Spleen (tissue), 11 donors: ENCODE measurements around the gene MAPKBP1. TPM values are rescaled to one million over a fixed set of nuclear protein-coding genes. Genes with fewer than 3 reads are reported as not detected.

ENCODE experiments used
- DNase-seq: peaks from one replicate; pipeline ENCODE4 v3.0.0-alpha.2; 2020
- H3K27ac ChIP-seq, 8 donors: fragments of 200-600 bp; sonication (generic) in 7 of 8; 1 replicate in 4 of 8; 2 replicates in 4 of 8; pipeline versions ENCODE4 v1.5.0 to v1.8.0; 2016 to 2021; ENCODE audit warnings: inconsistent platforms in 4 of 8, mild to moderate bottlenecking in 4 of 8, moderate library complexity in 1 of 8
- H3K27me3 ChIP-seq, 7 donors: fragments of 200-600 bp; sonication (generic) in 6 of 7; replicated peaks in 1 of 7; 1 replicate in 4 of 7; 2 replicates in 3 of 7; pipeline versions ENCODE4 v1.5.0 to v1.8.0; 2016 to 2021; ENCODE audit warnings: inconsistent platforms in 3 of 7, mild to moderate bottlenecking in 1 of 7
- H3K36me3 ChIP-seq, 6 donors: fragments of 200-600 bp; sonication (generic) in 5 of 6; 1 replicate in 4 of 6; 2 replicates in 2 of 6; pipeline versions ENCODE4 v1.5.0 to v1.8.0; 2016 to 2021; ENCODE audit warnings: inconsistent platforms in 2 of 6
- H3K4me1 ChIP-seq, 6 donors: fragments of 200-600 bp; sonication (generic) in 5 of 6; 1 replicate in 3 of 6; 2 replicates in 3 of 6; pipeline versions ENCODE4 v1.5.0 to v1.8.0; 2016 to 2021; ENCODE audit warnings: inconsistent platforms in 3 of 6
- H3K4me3 ChIP-seq, 8 donors: fragments of 200-600 bp; sonication (generic) in 7 of 8; 1 replicate in 4 of 8; 2 replicates in 4 of 8; pipeline versions ENCODE4 v1.5.0 to v1.8.0; 2016 to 2021; ENCODE audit warnings: inconsistent platforms in 4 of 8, mild to moderate bottlenecking in 4 of 8, moderate library complexity in 2 of 8
- H3K9me3 ChIP-seq, 8 donors: fragments of 200-600 bp; sonication (generic) in 7 of 8; 1 replicate in 4 of 8; 2 replicates in 4 of 8; pipeline versions ENCODE4 v1.5.0 to v1.8.0; 2016 to 2021; ENCODE audit warnings: inconsistent platforms in 4 of 8
- CTCF ChIP-seq, 11 experiments: fragments of 200-600 bp in 7 of 11; fragments of 450-650 bp in 4 of 11; sonication (generic) in 4 of 11; IDR thresholded peaks in 8 of 11; conservative IDR thresholded peaks in 3 of 11; 1 replicate in 7 of 11; 2 replicates in 4 of 11; pipeline versions ENCODE4 v1.4.0 to v1.8.0; 2016 to 2021; ENCODE audit warnings: antibody characterized with exemption in 11 of 11, inconsistent platforms in 4 of 11, mild to moderate bottlenecking in 1 of 11
- POLR2A ChIP-seq, 3 donors: fragments of 450-650 bp; IDR thresholded peaks; one replicate each; pipeline ENCODE4 v1.5.1; 2017; ENCODE audit warnings: antibody characterized with exemption in 3 of 3, mild to moderate bottlenecking in 1 of 3
- POLR2AphosphoS5 ChIP-seq, 3 donors: sonication (generic); formaldehyde crosslinking; IDR thresholded peaks; one replicate each; pipeline ENCODE4 v1.5.1; 2017; ENCODE audit warnings: antibody characterized with exemption in 3 of 3
- WGBS, 5 donors: extraction: QIAGEN DNeasy Blood & Tissue Kit in 3 of 5; methylation state at CpG; one replicate each; pipeline versions ENCODE4 v1.1.5 to v1.1.7; 2013 to 2018; 5-methylcytosine and 5-hydroxymethylcytosine counted together
- intact Hi-C: fragments of 100-400 bp; cut with DNase I; formaldehyde crosslinking; loops from one replicate; pipeline ENCODE4 v1.15.0; 2023; ENCODE audit warnings: low total_unique reads
- polyA plus RNA-seq, 3 donors: library from polyadenylated mRNA; stranded (reverse); fragments of 200-250 nt; gene quantifications; one replicate each; pipeline ENCODE4 v1.2.1, GENCODE V29; 2013
- total RNA-seq, 7 donors: library from RNA; depleted of rRNA in 3 of 7; stranded (reverse); fragments of >200 nt in 3 of 7; fragmentation: NEBNext Ultra II Directional in 4 of 7; extraction: Animal tissue kit (Norgen Biotek cat#: 25700) in 4 of 7; gene quantifications; one replicate each; pipeline versions ENCODE4 v1.1.0 to v1.2.1, GENCODE V29; 2016 to 2021
- donor health status: healthy with polysubstance abuse.
- donor health status: DM: no; HTN: no; CAD: no; lungs with moderate emphysema.
- donor health status: DM: no; HTN: no; CAD: no.
- donor health status: Bipolar disorder and iron deficiency.
- donor health status: healthy.
- donor health status: DM: no; HTN: no; CAD: no.
- donor health status: DM: yes; HTN: yes; CAD: no.

Gene MAPKBP1
- total and polyA plus RNA-seq, 10 donors, result 2.4 to 44.5 (median 26.0) TPM

DNA sequence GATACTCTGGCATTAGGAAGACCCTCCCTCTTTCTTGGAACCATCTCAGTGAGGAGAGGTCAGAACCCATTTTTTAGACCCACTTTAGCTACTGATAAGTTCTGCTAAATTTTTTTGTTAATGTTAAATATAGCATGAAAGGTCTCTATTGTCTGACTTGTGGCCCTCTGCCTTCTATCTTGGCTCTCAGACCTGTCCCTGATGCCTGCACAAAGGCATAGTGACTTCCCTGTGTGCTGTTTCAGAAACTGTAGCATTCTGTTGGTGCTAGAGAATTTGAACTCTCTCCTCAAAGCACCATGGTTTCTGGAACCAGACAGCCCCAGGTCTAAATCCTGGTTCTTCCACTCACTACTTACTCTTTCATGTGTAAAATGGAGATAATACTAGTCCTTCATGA lies 15.4 kb downstream of the MAPKBP1 start:
- DNase-seq, result no peak
- H3K9me3 ChIP-seq, result no peaks in the 10 kb centered on the region
- no peak overlapping the region for H3K4me3 ChIP-seq
- intact Hi-C loops, result no loop called here
- TF ChIP-seq POLR2A (IDR thresholded peaks at IDR 0.05), result no peak
- TF ChIP-seq POLR2AphosphoS5 (IDR thresholded peaks at IDR 0.05), result no peak
- no peak for TF ChIP-seq CTCF (IDR thresholded peaks at IDR 0.05 in 8 of 11, conservative IDR thresholded peaks at IDR 0.05 in 3 of 11)
- no peaks in the 10 kb centered on the region for H3K27me3 ChIP-seq
- peaks cover 16 to 67% (median 46%) of the 10 kb centered on the region in 6 donors for H3K4me1 ChIP-seq
- peak overlapping the region in 5 of 8 donors; percentile 21 to 71 (median 56) for H3K27ac ChIP-seq
- no peaks in the 10 kb centered on the region for H3K36me3 ChIP-seq

DNA sequence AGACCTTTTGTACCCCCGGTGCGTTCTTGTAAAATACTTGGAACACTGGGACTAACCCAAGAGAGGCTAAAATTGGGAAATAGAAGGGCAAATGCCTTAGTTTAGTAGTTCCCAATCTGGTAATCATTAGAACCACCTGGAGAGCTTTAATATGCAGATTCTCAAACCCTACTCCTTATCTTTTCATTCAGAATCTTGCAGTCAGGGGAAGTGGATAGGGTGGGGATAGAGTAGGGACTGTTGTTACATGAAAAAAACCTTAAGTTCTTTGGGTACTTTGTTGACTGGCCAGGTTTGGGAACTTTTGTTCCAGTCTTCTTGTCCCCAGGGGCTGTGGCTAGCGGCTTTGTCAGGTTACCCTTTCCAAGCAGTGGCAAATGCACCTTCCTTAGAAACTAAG lies 15.9 kb downstream of the MAPKBP1 start:
- Histone ChIP-seq H3K27me3 (no peaks in the 10 kb centered on the region), H3K9me3 (no peaks in the 10 kb centered on the region), H3K4me1 (peaks cover 16 to 64% (median 47%) of the 10 kb centered on the region in 6 donors), H3K4me3 (no peak overlapping the region), H3K36me3 (no peaks in the 10 kb centered on the region), H3K27ac (peak overlapping the region in 7 of 8 donors; percentile 39 to 77 (median 56))
- intact Hi-C loops, result no loop called here
- no peak for DNase-seq
- 84 to 87% (median 86%) methylated on average over 3 of the region's 3 CpGs for WGBS, 5 donors
- TF ChIP-seq POLR2A (IDR thresholded peaks at IDR 0.05) (no peak), POLR2AphosphoS5 (IDR thresholded peaks at IDR 0.05) (no peak), CTCF (IDR thresholded peaks at IDR 0.05 in 8 of 11, conservative IDR thresholded peaks at IDR 0.05 in 3 of 11) (no peak)

- no peaks in the 10 kb centered on the region for H3K9me3 ChIP-seq
- no peaks in the 10 kb centered on the region for H3K27me3 ChIP-seq
- intact Hi-C loops, result no loop called here
- 22 to 36% (median 34%) methylated on average over 4 to 5 of the region's 5 CpGs for WGBS, 5 donors
- no peak for DNase-seq
- no peak overlapping the region for H3K4me3 ChIP-seq
- peaks cover 18 to 72% (median 55%) of the 10 kb centered on the region in 6 donors for H3K4me1 ChIP-seq
- peak overlapping the region in 7 of 8 donors; percentile 39 to 77 (median 56) for H3K27ac ChIP-seq
- TF ChIP-seq POLR2AphosphoS5 (IDR thresholded peaks at IDR 0.05), result peak in 2 of 3 donors; percentile 56 to 84
- no peak for TF ChIP-seq POLR2A (IDR thresholded peaks at IDR 0.05)
- TF ChIP-seq CTCF (IDR thresholded peaks at IDR 0.05 in 8 of 11, conservative IDR thresholded peaks at IDR 0.05 in 3 of 11), result no peak
- no peaks in the 10 kb centered on the region for H3K36me3 ChIP-seq
Measured at GRCh38 chr15:41790756-41791546, 16.7 kb downstream of the MAPKBP1 start.

GRCh38 chr15:41791547-41791937 lies 17.3 kb downstream of the MAPKBP1 start:
- intact Hi-C loops, result no loop called here
- WGBS, 5 donors, result 72 to 85% (median 79%) methylated on average over 4 of the region's 4 CpGs
- Histone ChIP-seq H3K9me3 (no peaks in the 10 kb centered on the region), H3K27ac (peak overlapping the region in 7 of 8 donors; percentile 39 to 77 (median 56)), H3K4me3 (no peak overlapping the region), H3K36me3 (no peaks in the 10 kb centered on the region), H3K4me1 (peaks cover 22 to 77% (median 61%) of the 10 kb centered on the region in 6 donors), H3K27me3 (no peaks in the 10 kb centered on the region)
- no peak for DNase-seq
- TF ChIP-seq CTCF (IDR thresholded peaks at IDR 0.05 in 8 of 11, conservative IDR thresholded peaks at IDR 0.05 in 3 of 11), result no peak
- no peak for TF ChIP-seq POLR2AphosphoS5 (IDR thresholded peaks at IDR 0.05)
- TF ChIP-seq POLR2A (IDR thresholded peaks at IDR 0.05), result no peak
